HL-60/S4 treated with phorbol 12-myristate 13-acetate at 8.2 ng/mL for 4 days and 3 days (cell line): Measurements from ENCODE around the gene CLCN6.
"Not testable (repeated sequence)": the region's sequence is repeated elsewhere in the genome, so short reads cannot be mapped to it uniquely, and the experiment has no call there.

ENCODE experiments used
- in situ Hi-C: fragments of 300-500 bp; cut with MboI; formaldehyde crosslinking; loops from 2 replicates; pipeline ENCODE4 v1.15.0; 2022; ENCODE audit warnings: low sequenced_read_pairs

Gene CLCN6

DNA sequence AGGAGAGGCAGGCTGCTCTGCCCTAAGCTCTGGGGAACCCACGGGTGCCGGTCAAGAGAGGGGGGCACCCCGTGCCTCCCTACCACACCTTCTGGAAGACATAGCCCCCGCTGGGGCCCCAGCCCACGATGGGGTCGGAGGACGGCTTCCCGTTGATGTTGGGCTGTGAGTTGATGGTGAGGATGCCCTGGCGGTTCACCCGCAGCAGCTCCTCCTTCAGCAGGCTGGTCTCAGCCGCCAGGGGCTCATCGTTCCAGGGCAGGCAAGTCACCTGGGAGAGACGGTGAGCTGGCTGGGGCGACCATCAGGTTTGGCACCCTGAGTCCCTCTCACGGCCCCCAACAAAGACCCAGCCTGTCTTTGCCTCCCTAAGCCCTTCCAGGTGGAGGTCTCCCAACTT lies 12.2 kb upstream of the CLCN6 start:
- in situ Hi-C loops: no loop called here

DNA sequence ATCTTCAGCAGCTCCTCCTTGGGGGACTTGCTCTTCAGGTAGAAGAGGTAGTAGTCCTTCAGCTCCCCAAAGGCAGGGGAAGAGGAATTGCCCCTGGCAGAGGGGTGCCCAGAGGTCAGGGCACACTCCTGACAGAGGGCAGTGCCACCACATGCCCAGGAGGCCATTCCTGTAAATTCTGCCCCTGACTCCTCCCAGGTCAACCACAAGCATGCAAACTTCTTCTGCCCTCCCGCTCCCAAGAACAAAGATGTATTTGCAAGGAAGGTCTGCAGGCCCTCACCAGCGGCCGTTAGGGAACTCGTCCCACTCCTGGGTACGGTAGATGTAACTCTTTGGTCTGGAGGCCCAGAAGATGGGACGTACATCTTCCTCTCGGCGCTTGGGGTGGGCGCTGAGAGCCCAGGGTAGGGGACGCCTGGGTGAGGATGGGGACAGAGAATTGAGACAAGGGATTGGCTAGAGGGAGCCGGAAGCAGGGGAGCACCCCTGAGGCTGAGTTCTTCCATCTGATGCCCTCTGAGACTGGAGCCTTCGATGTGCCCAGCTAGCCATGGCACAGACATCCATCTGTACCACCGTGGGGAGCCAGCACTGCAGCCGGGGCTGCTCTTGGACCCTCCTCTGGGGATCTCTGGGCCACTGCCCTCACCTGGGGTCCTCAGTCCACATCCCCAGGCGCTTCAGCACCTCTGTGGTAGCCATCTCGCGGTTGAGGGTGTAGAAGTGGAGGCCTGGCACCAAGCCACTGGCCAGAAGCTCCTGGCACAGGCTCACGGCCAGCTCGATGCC lies 11.3 kb upstream of the CLCN6 start:
- in situ Hi-C loops: no loop called here

DNA sequence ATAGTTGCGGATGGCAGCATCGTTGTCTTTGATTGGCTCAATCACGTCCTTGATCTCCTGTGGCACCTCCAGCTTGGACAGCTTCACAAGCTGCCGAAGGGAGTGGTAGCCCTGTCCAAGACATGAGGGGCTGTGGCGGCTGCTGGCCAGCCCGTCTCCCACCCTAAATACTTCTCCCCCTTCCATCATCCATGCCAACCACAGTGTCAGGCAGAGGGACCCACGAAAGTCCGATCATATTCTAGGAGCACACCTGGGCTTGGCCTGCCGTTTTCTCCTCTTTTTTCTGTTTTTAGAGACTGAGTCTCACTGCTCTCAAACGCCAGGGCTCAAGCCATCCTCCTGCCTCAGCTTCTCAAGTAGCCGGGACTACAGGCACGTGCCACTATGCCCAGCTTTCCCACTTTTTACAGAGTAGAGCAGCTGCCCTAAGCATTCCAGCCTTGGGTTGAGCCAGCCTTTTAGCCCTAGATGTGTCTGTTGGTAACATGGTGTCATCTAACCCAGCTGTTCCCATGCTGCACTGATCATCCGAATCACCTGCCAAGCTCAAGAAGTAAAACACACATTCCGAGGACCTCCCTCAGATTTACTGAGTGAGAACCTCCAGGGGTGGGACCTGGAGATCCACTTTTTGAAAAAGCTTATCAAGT lies 10.6 kb upstream of the CLCN6 start:
- in situ Hi-C loops: no loop called here

DNA sequence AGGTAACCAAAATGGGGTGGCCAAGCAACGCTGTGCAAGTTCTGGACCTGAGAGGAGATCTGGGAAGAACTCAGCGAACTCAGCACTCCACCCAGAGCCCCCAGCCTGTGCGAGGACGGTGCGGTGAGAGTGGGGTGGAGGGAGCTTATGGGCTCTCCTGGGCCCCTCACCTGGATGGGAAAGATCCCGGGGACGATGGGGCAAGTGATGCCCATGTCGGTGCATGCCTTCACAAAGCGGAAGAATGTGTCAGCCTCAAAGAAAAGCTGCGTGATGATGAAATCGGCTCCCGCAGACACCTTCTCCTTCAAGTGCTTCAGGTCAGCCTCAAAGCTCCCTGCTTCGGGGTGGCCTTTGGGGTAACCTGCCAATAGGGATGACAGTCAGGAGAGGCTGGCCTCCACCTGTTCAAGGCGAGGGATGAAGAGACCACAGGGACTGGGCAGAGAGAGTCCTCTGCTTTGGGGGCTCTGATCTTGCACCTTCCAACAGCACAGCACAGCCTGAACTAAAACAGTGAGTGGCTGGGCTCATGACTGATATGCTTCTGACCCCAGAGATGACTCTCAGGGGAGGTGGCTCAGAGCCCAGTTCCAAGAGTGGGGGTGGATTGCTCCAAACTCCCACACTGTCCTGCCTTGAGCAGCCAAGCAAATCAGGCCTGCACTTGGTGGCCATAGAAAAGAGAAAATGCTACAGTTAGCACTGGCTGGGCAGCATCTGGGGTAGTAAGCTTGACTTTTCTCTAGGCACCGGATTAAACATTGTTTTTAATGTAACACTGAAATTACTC lies 9.8 kb upstream of the CLCN6 start:
- in situ Hi-C loops: no loop called here

GRCh38 chr1:11797525-11798216 lies 8.3 kb upstream of the CLCN6 start:
- in situ Hi-C loops: no loop called here

- in situ Hi-C loops: no loop called here
These were observed 6.9 kb upstream of the CLCN6 start for GRCh38 chr1:11799099-11799498.

GRCh38 chr1:11799896-11800295 lies 6.1 kb upstream of the CLCN6 start:
- in situ Hi-C loops: no loop called here

DNA sequence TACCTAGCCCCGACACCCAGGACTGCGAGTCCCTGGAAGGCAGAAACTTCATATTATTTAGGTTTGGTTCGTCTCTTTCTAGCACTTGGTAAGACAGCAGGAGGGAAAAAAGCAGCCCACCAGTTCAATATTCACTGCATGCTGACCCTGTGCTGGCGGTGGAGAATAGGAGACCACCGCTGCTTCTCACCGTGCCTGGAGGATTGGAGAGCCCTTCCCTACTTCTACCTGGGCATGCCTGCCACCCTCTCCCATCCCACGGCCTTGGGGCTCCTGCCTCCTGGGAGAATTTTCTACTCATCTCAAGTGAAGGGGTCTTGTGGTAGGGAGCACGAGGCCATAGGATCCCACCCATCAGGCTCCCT lies 5.6 kb upstream of the CLCN6 start:
- in situ Hi-C loops: no loop called here

GRCh38 chr1:11800756-11801433 lies 5.1 kb upstream of the CLCN6 start:
- in situ Hi-C loops: no loop called here

DNA sequence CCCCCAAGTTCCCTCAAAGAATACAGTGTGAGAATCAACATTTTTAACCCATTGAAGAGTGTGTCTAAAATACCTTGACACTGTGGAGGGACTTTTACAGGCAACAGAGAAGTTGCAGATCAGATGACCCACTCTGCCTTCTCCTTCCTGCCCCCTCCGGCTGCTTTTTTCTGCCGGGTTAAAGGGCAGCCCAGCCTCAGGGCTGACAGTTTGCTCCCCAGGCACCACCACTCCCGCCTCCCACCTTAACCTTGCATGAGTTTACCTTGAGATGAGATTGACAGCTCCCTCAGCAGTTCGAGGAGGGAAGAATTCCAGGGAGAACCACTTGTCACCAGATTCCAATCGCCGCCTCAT lies 3.4 kb upstream of the CLCN6 start:
- in situ Hi-C loops: no loop called here

DNA sequence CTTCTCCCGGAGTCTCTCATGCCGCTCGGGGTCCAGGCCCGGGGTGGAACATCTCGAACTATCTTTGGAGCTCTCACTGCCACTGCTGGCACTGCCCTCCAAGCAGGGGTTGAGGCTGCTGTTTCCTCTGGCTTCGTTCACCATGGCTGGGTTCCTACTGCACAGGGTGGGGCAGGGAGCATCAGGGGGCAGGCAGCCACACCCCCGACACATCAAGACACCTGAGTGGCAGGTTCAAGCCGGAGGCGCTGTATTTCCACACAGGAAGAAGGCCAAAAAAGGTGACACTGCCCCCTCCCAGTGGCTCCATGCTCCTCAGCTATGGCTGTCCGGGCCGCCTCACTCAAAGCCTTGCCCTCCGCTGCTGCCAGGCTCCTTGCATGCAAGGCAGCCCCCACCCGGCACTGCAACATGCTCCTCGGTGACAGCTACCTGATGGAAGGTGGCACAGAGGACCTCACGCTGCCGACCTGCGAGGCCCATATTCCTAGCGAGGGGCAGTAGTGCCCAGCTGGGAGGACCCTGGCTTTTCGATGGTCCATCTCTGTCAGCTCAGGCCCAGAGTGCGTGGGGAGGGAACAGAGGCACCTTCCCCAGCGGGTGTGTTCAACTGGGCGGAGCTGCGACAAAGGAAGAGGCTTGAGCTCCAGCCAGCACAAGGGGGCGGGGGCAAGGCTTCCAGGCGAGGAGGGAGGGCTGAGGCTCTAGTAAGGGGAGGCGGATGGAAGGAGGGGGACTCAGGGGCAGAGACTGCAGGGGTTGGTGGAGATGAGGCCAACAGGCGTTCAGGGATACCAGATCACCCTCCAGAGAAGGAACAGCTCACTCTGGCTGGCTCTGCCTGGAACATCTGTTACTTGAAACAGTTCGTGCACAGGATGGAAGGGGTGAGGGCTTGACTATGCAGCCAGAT lies 2.8 kb upstream of the CLCN6 start:
- in situ Hi-C loops: no loop called here

DNA sequence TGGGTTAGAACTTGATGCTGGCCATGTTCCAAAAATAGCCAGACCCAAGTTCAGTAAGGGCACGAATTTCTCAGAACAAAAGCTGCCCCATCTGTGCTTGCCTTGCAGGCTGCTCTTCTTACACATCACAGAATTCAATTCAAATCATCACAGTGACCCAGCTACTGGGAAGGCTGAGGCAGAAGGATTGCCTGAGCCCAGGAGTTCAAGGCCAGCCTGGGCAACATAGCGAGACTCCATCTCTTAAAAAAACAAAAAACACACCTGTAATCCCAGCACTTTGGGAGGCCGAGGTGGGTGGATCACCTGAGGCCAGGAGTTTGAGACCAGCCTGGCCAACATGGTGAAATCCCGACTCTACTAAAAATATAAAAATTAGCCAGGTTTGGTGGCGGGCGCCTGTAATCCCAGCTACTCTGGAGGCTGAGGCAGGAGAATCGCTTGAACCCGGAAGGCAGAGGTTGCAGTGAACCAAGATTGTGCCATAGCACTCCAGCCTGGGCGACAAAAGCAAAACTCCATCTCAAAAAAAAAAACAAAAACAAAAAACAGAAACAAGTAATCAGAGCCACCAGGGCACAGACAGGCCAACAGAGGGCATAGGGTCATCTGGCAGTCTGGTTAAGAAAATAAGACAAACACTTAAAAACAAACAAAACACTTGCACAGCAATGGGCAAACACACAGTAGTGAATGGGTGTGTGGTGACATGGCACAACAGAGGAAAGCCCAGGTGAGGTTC lies 1.9 kb upstream of the CLCN6 start:
- in situ Hi-C loops: not testable (repeated sequence)

DNA sequence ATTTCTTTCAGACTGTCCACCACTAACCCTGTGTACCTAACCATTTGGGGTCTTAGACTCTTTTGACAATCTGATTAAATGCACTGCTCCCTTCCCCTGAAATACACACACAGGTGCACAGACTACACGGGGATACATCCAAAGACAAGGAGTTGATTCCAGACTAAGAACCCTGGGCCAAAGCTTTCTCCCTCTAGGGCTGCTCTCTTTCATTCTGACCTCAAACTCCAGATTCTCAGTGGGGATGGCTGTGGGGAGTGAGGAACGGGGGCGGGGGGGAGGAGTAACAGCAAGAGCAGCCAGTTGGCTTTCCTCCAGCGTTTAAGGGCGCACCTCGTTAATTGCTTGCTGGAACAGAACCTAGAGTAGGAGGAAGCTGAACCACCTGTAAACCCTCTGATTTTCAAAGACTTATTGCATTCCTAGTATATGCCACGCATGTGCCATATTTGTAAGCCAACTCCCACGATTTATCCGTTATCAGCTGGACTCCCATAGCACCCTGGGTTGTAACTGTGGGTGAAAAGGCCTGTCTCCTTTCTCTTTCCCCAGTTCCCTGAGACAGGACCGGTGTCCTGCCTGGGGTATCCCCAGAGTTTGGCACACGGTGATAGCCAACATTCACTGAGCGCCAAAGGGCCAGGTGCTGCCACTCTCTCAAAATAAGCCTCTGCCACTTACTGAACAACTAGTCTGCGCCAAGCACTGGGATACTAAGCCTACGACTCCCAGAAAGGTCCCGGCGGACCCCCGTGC lies 1.1 kb upstream of the CLCN6 start:
- in situ Hi-C loops: no loop called here

- in situ Hi-C loops: no loop called here
These were observed 431 bp downstream of the CLCN6 start for GRCh38 chr1:11806307-11806936.

GRCh38 chr1:11807133-11807532 lies 1.1 kb downstream of the CLCN6 start:
- in situ Hi-C loops: no loop called here

DNA sequence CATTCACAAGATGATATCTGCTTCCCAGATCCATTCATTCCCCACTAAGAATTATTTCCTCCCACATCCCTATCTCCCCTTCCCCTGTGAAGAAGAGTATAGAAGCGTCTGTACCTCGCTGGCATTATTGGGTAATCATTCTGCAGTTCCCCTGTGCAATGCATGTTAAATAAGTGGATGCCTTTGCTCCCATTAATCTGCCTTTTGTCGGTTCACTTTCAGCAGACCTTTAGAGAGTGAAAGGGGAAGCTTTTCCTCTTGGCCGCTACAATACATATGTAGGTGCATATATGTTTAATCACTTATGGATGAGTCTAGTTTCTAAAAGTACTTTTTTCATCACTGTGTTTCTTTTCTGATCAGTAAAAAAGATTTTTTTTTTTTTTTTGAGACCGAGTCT lies 7.0 kb downstream of the CLCN6 start:
- in situ Hi-C loops: no loop called here

DNA sequence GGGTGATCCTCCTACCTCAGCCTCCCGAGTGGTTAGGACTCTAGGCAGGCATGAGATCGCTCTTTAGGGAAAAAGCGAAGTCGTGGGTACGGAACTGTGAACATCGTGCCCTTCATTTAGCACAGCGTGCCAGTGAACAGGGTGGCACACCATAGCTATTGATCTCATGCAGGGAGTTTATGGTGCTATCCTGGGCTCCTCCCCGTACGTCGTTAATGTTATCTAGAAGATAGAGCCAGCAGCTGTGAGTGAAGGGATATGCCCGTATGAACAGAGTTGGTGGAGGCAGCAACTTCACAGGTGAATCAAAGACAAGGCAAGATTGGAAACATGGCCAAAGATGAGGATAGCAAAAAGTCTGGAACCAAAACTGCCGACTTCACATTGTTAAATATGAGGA lies 11.2 kb downstream of the CLCN6 start:
- in situ Hi-C loops: no loop called here

- in situ Hi-C loops: no loop called here
These were observed 16.1 kb downstream of the CLCN6 start for GRCh38 chr1:11822091-11822490.
